ENCODE results near the gene JAKMIP3. TPM values are rescaled to one million over a fixed set of nuclear protein-coding genes. Genes with fewer than 3 reads are reported as not detected.

The JAKMIP3 gene
- total RNA-seq, 1 experiment from 2014 or later: 0.17 TPM

GRCh38 chr10:132103116-132103910, 37.6 kb downstream of the JAKMIP3 start:
- TF ChIP-seq EZH2phosphoT487 (IDR thresholded peaks at IDR 0.05; ENCODE audit: borderline replicate concordance): no peak
- no peak for TF ChIP-seq YY1 (IDR thresholded peaks at IDR 0.05; ENCODE audit: extremely low read depth, insufficient replicate concordance, low read depth, low read length)
- no peak for TF ChIP-seq CBX3 (IDR thresholded peaks at IDR 0.05; ENCODE audit: low read depth)
- no peak for TF ChIP-seq ZNF274 (IDR thresholded peaks at IDR 0.05; ENCODE audit: low read depth, low read length)
- TF ChIP-seq POLR2AphosphoS5 (IDR thresholded peaks at IDR 0.05; ENCODE audit: low read depth, low read length): no peak
- TF ChIP-seq SIN3A (IDR thresholded peaks at IDR 0.05; ENCODE audit: low read depth): no peak
- TF ChIP-seq ZBTB33 (IDR thresholded peaks at IDR 0.05; ENCODE audit: extremely low read depth, insufficient replicate concordance, low read length): no peak
- TF ChIP-seq SP1 (IDR thresholded peaks at IDR 0.05; ENCODE audit: low read depth): no peak
- Histone ChIP-seq H3K27ac (ENCODE audit: low read depth, low read length) (no peak overlapping the region), H3K4me2 (ENCODE audit: low read length) (no peak overlapping the region), H4K20me1 (ENCODE audit: insufficient read depth) (no peaks in the 10 kb centered on the region), H2AFZ (ENCODE audit: low read depth, low read length, poor library complexity, severe bottlenecking) (no peak overlapping the region), H3K4me3 (replicated peaks in 1 of 2; ENCODE audit: low read depth in 1 of 2, low read length in 2 of 2) (no peak overlapping the region), H3K79me2 (ENCODE audit: insufficient read depth, low read length) (no peaks in the 10 kb centered on the region), H3K27me3 (ENCODE audit: insufficient read depth, low read length) (no peaks in the 10 kb centered on the region), H3K36me3 (ENCODE audit: control insufficient read depth in 1 of 2, insufficient read depth in 2 of 2, low read length in 2 of 2) (no peaks in the 10 kb centered on the region), H3K9me3 (ENCODE audit: control insufficient read depth in 1 of 2, insufficient read depth in 1 of 2, low read depth in 1 of 2, low read length in 2 of 2) (no peaks in the 10 kb centered on the region), H3K9me2 (ENCODE audit: insufficient read depth) (no peaks in the 10 kb centered on the region), H3K9ac (ENCODE audit: low read length) (no peak overlapping the region), H3K4me1 (ENCODE audit: control insufficient read depth in 1 of 2, insufficient read depth in 2 of 2, low read length in 2 of 2) (no peaks in the 10 kb centered on the region)
- no TSS peak for BruUV-seq (replicated peaks)
- ChIA-PET CTCF (no interaction called here), POLR2A (no interaction called here), RAD21 (ENCODE audit: low non-redundant PET in 1 of 2, low total read pairs in 2 of 2, uncharacterized antibody in 2 of 2, unreplicated experiment in 2 of 2) (no interaction called here)
- ATAC-seq (no peak), DNase-seq (ENCODE audit: low read depth, low spot score) (no peak)
- intact Hi-C loops (cut with micrococcal nuclease): no loop called here
